B cell (primary cell): ENCODE measurements around the gene COL11A1. TPM values are rescaled to one million over a fixed set of nuclear protein-coding genes. Genes with fewer than 3 reads are reported as not detected.

Experiments used
- ATAC-seq: fragments of 200-7000 bp; cut with Tn5 transposase; one replicate; pipeline ENCODE4 v1.10.0; 2021; ENCODE audit warnings: low read depth, mild to moderate bottlenecking, moderate number of reproducible peaks, moderate library complexity
- CTCF ChIA-PET: fragments of 350-600 bp; sonication (Branson Sonifier 250); formaldehyde crosslinking; loops from one replicate; lab custom pipeline; 2021; ENCODE audit warnings: antibody characterized with exemption, inconsistent platforms; lab: Charles Lee
- POLR2A ChIA-PET: fragments of 350-600 bp; sonication (Branson Sonifier 250); formaldehyde crosslinking; loops from one replicate; lab custom pipeline; 2021; ENCODE audit warnings: antibody characterized with exemption; lab: Charles Lee
- DNase-seq: peaks from one replicate; pipeline ENCODE4 v3.0.0; 2013
- H2AFZ ChIP-seq: 2 replicates; pipeline ENCODE4 v1.6.1; 2012; ENCODE audit warnings: mild to moderate bottlenecking, low read depth, low read length; ENCODE audit not compliant: insufficient read depth, poor library complexity, severe bottlenecking
- H3K27ac ChIP-seq, 2 donors: 1 replicate in 1 of 2; 2 replicates in 1 of 2; pipeline ENCODE4 v1.5.1; 2012 to 2013; ENCODE audit warnings: low read length in 2 of 2, mild to moderate bottlenecking in 2 of 2, moderate library complexity in 1 of 2
- H3K27me3 ChIP-seq, 4 experiments: fragments of 200-600 bp in 1 of 4; sonication (generic) in 1 of 4; replicated peaks in 1 of 4; 1 replicate in 2 of 4; 2 replicates in 2 of 4; pipeline versions ENCODE4 v1.6.1 to v1.7.0; 2013 to 2016; ENCODE audit warnings: low read length in 3 of 4, mild to moderate bottlenecking in 2 of 4, mixed read lengths in 1 of 4, moderate library complexity in 1 of 4; ENCODE audit not compliant: insufficient read depth in 4 of 4, control insufficient read depth in 3 of 4; ENCODE audit errors: control extremely low read depth in 1 of 4
- H3K36me3 ChIP-seq, 2 experiments: replicated peaks in 1 of 2; 1 replicate in 1 of 2; 2 replicates in 1 of 2; pipeline versions ENCODE4 v1.6.1 to v1.7.1; 2013; ENCODE audit warnings: low read length in 1 of 2; ENCODE audit not compliant: insufficient read depth in 2 of 2, control insufficient read depth in 1 of 2; ENCODE audit errors: control extremely low read depth in 1 of 2, extremely low read depth in 1 of 2
- H3K4me1 ChIP-seq, 2 donors: fragments of 200-600 bp in 1 of 2; sonication (generic) in 1 of 2; 1 replicate in 1 of 2; 2 replicates in 1 of 2; pipeline versions ENCODE4 v1.5.1 to v1.6.1; 2013 to 2017; ENCODE audit warnings: low read length in 2 of 2; ENCODE audit not compliant: control insufficient read depth in 2 of 2, insufficient read depth in 2 of 2
- H3K4me2 ChIP-seq: replicated peaks from 2 replicates; pipeline ENCODE3; 2012; ENCODE audit warnings: mild to moderate bottlenecking, low read depth, low read length; ENCODE audit not compliant: poor library complexity, severe bottlenecking
- H3K4me3 ChIP-seq, 5 experiments: fragments of 200-600 bp in 1 of 5; sonication (generic) in 1 of 5; 1 replicate in 3 of 5; 2 replicates in 2 of 5; pipeline versions ENCODE4 v1.5.1 to v1.7.0; 2011 to 2016; ENCODE audit warnings: low read length in 4 of 5, mild to moderate bottlenecking in 4 of 5, low read depth in 2 of 5, control low read depth in 1 of 5, moderate library complexity in 1 of 5; ENCODE audit not compliant: insufficient read depth in 1 of 5; ENCODE audit errors: control extremely low read depth in 1 of 5, extremely low read depth in 1 of 5
- H3K79me2 ChIP-seq: fragments of 200-600 bp; sonication (generic); one replicate; pipeline ENCODE4 v1.6.0; 2016; ENCODE audit warnings: low read length; ENCODE audit not compliant: control insufficient read depth, insufficient read depth
- H3K9ac ChIP-seq: fragments of 200-600 bp; sonication (generic); 2 replicates; pipeline ENCODE4 v1.6.1; 2017; ENCODE audit warnings: mild to moderate bottlenecking, low read length, moderate library complexity
- H3K9me3 ChIP-seq, 3 donors: one replicate each; pipeline versions ENCODE4 v1.6.1 to v1.7.1; 2013; ENCODE audit warnings: low read length in 2 of 3; ENCODE audit not compliant: control insufficient read depth in 2 of 3, insufficient read depth in 1 of 3; ENCODE audit errors: control extremely low read depth in 1 of 3
- H4K20me1 ChIP-seq: 2 replicates; pipeline ENCODE4 v1.6.0; 2012; ENCODE audit warnings: mild to moderate bottlenecking, low read length; ENCODE audit not compliant: insufficient read depth, control insufficient read depth, poor library complexity, severe bottlenecking
- H3K27ac Mint-ChIP-seq: one replicate; pipeline ENCODE4 v1.8.0; 2021; ENCODE audit warnings: mixed read lengths
- H3K27me3 Mint-ChIP-seq: one replicate; pipeline ENCODE4 v1.8.0; 2021; ENCODE audit warnings: mixed read lengths
- H3K4me1 Mint-ChIP-seq: one replicate; pipeline ENCODE4 v1.8.0; 2021; ENCODE audit warnings: mixed read lengths
- H3K4me3 Mint-ChIP-seq: one replicate; pipeline ENCODE4 v1.8.0; 2021; ENCODE audit warnings: mixed read lengths
- H3K9me3 Mint-ChIP-seq: one replicate; pipeline ENCODE4 v1.8.0; 2022; ENCODE audit warnings: mixed read lengths; ENCODE audit not compliant: insufficient read depth
- CTCF ChIP-seq: fragments of 200-600 bp; IDR thresholded peaks from one replicate; pipeline ENCODE4 v1.8.0; 2022; ENCODE audit warnings: antibody characterized with exemption, mild to moderate bottlenecking
- EZH2 ChIP-seq: IDR thresholded peaks from 2 replicates; pipeline ENCODE4 v1.6.1; 2012; ENCODE audit warnings: borderline replicate concordance, low read depth, mild to moderate bottlenecking, moderate library complexity, low read length; ENCODE audit not compliant: insufficient read depth, poor library complexity, severe bottlenecking
- WGBS: methylation state at CpG from one replicate; pipeline ENCODE4 v1.1.5; 2013; ENCODE audit warnings: missing lambda C conversion rate; ENCODE audit not compliant: insufficient coverage; 5-methylcytosine and 5-hydroxymethylcytosine counted together
- intact Hi-C: fragments of 100-400 bp; cut with micrococcal nuclease; formaldehyde crosslinking; loops from one replicate; pipeline ENCODE4 v1.10.0; 2022
- polyA plus RNA-seq: library from polyadenylated mRNA; depleted of rRNA; stranded (reverse); fragments of >200 nt; gene quantifications from 2 replicates; pipeline ENCODE4 v1.2.3, GENCODE V29; 2012
- total RNA-seq, 2 donors: library from RNA; stranded (reverse); fragments of 120-200 nt in 1 of 2; gene quantifications; 1 replicate in 1 of 2; 2 replicates in 1 of 2; pipeline versions ENCODE4 v1.2.3 to v1.2.4, GENCODE V29; 2013 to 2022

The COL11A1 gene
- total and polyA plus RNA-seq, 2 donors (not counting 1 experiment from before 2014, with no cell fraction given) = not detected

GRCh38 chr1:102837551-102837950 lies 270.8 kb downstream of the COL11A1 start:
- ChIA-PET CTCF (no interaction called here), POLR2A (no interaction called here)
- Mint-ChIP-seq H3K27me3 (no peaks in the 10 kb centered on the region), H3K9me3 (peaks cover 7% of the 10 kb centered on the region), H3K4me3 (no peak overlapping the region), H3K27ac (no peak overlapping the region), H3K4me1 (no peaks in the 10 kb centered on the region)
- Histone ChIP-seq H3K4me3 (no peak overlapping the region), H3K27ac (no peak overlapping the region), H3K4me1 (no peaks in the 10 kb centered on the region), H3K4me2 (no peak overlapping the region), H3K36me3 (no peaks in the 10 kb centered on the region), H3K9me3 (peaks cover 0 to 2% (median 0%) of the 10 kb centered on the region in 3 donors), H3K9ac (no peak overlapping the region), H2AFZ (no peak overlapping the region), H3K27me3 (no peaks in the 10 kb centered on the region), H4K20me1 (no peaks in the 10 kb centered on the region), H3K79me2 (no peaks in the 10 kb centered on the region)
- intact Hi-C loops = no loop called here
- TF ChIP-seq CTCF (no peak), EZH2 (no peak)
- DNase-seq (no peak), ATAC-seq (no peak)
- no CpG with 5 or more reads among the region's 1 CpG for WGBS

GRCh38 chr1:102836991-102837390 lies 271.3 kb downstream of the COL11A1 start:
- Histone ChIP-seq H3K9me3 (peaks cover 0 to 2% (median 0%) of the 10 kb centered on the region in 3 donors), H4K20me1 (no peaks in the 10 kb centered on the region), H3K4me2 (no peak overlapping the region), H3K4me3 (no peak overlapping the region), H2AFZ (no peak overlapping the region), H3K36me3 (no peaks in the 10 kb centered on the region), H3K9ac (no peak overlapping the region), H3K79me2 (no peaks in the 10 kb centered on the region), H3K27me3 (no peaks in the 10 kb centered on the region), H3K27ac (no peak overlapping the region), H3K4me1 (no peaks in the 10 kb centered on the region)
- TF ChIP-seq CTCF = no peak
- no peak for TF ChIP-seq EZH2
- intact Hi-C loops = no loop called here
- ATAC-seq = no peak
- no peak for DNase-seq
- Mint-ChIP-seq H3K9me3 (peaks cover 5% of the 10 kb centered on the region), H3K4me1 (no peaks in the 10 kb centered on the region), H3K4me3 (no peak overlapping the region), H3K27ac (no peak overlapping the region), H3K27me3 (no peaks in the 10 kb centered on the region)
- POLR2A ChIA-PET = no interaction called here
- CTCF ChIA-PET = no interaction called here
- WGBS = 40% methylated on average over 1 of the region's 2 CpGs
